PFSK-1 (cell line): ENCODE measurements around the gene FBXO8.

Experiments
- FOXP2 ChIP-seq: optimal IDR thresholded peaks from 2 replicates; pipeline ENCODE3; 2011; ENCODE audit warnings: borderline replicate concordance, control low read depth, inconsistent platforms; ENCODE audit not compliant: insufficient read depth; ENCODE audit errors: extremely low read length, extremely low read depth
- POLR2AphosphoS5 ChIP-seq: IDR thresholded peaks from 2 replicates; pipeline ENCODE4 v1.6.1; 2012; ENCODE audit warnings: low read depth, mild to moderate bottlenecking, control low read depth, low read length, moderate library complexity
- REST ChIP-seq, 2 experiments: IDR thresholded peaks; 2 replicates each; pipeline versions ENCODE4 v1.6.1 to v1.8.0; 2011 to 2012; ENCODE audit warnings: low read depth in 2 of 2, low read length in 2 of 2, control low read depth in 1 of 2, inconsistent platforms in 1 of 2, mild to moderate bottlenecking in 1 of 2, moderate library complexity in 1 of 2; ENCODE audit not compliant: insufficient read depth in 1 of 2
- SIN3A ChIP-seq: IDR thresholded peaks from 2 replicates; pipeline ENCODE4 v1.6.1; 2012; ENCODE audit warnings: mild to moderate bottlenecking, low read length, moderate library complexity, borderline replicate concordance; ENCODE audit not compliant: insufficient read depth
- TAF1 ChIP-seq: IDR thresholded peaks from 2 replicates; pipeline ENCODE4 v1.6.1; 2012; ENCODE audit warnings: low read length, control low read depth, borderline replicate concordance; ENCODE audit not compliant: insufficient read depth

The FBXO8 gene

DNA sequence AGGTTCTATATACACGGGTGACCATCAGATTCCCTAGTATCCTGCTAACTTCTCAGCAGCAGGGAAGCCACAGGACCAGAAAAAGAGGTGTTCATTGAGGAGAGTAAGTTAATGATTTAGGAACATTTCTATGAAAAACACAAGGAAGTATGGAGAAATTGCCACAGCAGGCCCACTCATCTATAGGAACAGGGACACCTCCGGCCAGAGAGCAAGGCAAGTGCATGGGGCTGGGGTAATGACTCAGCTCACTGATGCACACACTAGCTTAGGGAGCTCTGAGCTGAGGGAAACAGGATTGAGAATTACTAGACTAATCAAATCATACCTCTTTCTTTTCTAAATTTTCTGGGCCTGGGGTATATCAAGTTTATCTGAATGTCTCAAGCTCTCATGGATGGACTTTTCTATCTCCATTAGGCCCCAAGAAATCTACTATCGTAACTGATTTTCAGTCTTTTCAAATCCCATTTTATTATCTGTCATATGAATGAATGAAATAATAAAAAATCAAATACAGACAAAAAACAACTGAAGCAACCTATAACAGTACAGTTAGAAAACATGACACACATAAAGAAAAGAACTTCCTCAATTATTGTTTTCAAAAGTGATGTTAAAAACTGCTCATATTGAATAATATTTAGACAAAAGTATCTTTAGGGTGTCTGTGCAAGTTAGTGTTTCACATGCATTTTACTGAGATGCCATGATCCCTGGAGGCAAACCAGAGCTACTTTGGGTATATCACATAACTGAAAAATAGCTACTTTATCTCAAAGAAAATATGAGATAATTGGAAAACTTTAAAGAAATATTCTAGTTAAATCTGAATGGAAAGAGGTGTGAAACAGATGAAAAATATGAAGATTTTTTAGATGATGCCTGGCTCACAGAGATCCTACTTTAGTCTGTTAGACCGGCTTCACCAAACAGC lies 89.8 kb downstream of the FBXO8 start:
- no peak for TF ChIP-seq REST (IDR thresholded peaks at IDR 0.05; ENCODE audit: insufficient read depth in 1 of 2, low read depth in 2 of 2, low read length in 2 of 2)
- no peak for TF ChIP-seq FOXP2
- no peak for TF ChIP-seq POLR2AphosphoS5
- no peak for TF ChIP-seq TAF1

DNA sequence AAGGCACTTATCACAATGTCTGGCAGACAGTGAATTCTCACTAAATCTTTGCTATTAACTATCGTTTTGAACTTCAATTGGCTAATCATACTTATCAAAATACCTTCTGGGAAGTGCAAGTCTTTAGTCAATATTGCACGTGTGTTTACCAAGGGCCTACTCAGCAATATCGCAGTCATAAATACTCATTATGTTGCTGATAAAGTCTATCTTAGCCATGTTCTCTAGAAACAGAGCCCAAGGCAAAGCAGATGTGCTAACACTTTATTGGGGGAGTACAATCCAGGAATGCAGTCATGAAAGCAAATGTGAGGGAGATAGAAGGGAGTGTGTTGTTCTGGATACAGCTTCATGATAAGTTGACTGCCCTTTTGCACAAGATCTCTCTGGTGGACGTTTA lies 90.5 kb downstream of the FBXO8 start:
- TF ChIP-seq TAF1 (no peak), FOXP2 (no peak), REST (IDR thresholded peaks at IDR 0.05; ENCODE audit: insufficient read depth in 1 of 2, low read depth in 2 of 2, low read length in 2 of 2) (no peak), SIN3A (no peak), POLR2AphosphoS5 (no peak)

GRCh38 chr4:174190832-174191500 lies 92.5 kb downstream of the FBXO8 start:
- TF ChIP-seq REST (IDR thresholded peaks at IDR 0.05; ENCODE audit: insufficient read depth in 1 of 2, low read depth in 2 of 2, low read length in 2 of 2) (no peak), SIN3A (no peak), TAF1 (no peak), FOXP2 (no peak), POLR2AphosphoS5 (no peak)

DNA sequence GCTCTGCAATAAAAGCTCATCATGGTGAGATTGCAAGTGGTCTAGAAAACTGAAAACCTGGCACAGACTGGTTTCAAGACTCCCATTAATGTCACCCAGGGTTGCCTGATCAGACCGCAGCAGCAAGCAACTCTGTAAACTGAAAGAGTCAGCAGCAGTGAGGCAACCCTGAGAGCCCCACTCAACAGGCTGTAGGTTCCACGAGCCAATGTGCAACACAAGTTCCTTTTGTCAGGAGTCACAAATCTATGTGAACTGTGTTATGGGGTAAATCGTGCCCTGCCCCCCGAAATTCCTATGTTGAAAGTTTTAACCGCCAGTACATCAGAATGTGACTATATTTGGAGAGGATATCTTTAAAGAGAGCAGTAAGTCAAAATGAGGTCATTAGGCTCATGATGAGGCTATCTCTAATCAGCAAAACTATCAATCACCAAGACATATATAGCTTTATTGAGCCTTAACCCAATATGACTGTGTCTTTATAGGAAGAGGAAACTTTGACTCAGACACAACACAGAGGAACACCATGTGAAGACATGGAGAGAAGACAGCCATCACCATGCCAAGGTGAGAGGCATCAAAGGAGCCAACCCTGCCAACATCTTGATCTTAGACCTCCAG lies 94.0 kb downstream of the FBXO8 start:
- TF ChIP-seq SIN3A (no peak), POLR2AphosphoS5 (no peak), FOXP2 (no peak), TAF1 (no peak), REST (IDR thresholded peaks at IDR 0.05; ENCODE audit: insufficient read depth in 1 of 2, low read depth in 2 of 2, low read length in 2 of 2) (no peak)
